Neural progenitor cell (in vitro differentiated cells): Measurements from ENCODE around the gene MAFF. TPM values are rescaled to one million over a fixed set of nuclear protein-coding genes. Genes with fewer than 3 reads are reported as not detected.

ENCODE experiments used
- DNase-seq: peaks from one replicate; pipeline ENCODE4 v3.0.0-alpha.2; 2016; ENCODE audit warnings: low spot score
- H2AFZ ChIP-seq: fragments of 200-600 bp; sonication (generic); replicated peaks from 2 replicates; pipeline ENCODE4 v1.6.1; 2016; ENCODE audit warnings: antibody characterized with exemption
- H3F3A ChIP-seq: fragments of 200-600 bp; sonication (generic); 2 replicates; pipeline ENCODE4 v1.6.1; 2016; ENCODE audit warnings: antibody characterized with exemption, low read depth
- H3K27ac ChIP-seq: fragments of 200-600 bp; sonication (generic); 2 replicates; pipeline ENCODE4 v1.5.1; 2016; ENCODE audit warnings: mild to moderate bottlenecking
- H3K27me3 ChIP-seq: fragments of 200-600 bp; sonication (generic); 2 replicates; pipeline ENCODE4 v1.6.1; 2016; ENCODE audit warnings: mild to moderate bottlenecking, moderate library complexity
- H3K36me3 ChIP-seq: fragments of 200-600 bp; sonication (generic); 2 replicates; pipeline ENCODE4 v1.5.1; 2016
- H3K4me1 ChIP-seq: fragments of 200-600 bp; sonication (generic); 2 replicates; pipeline ENCODE4 v1.6.1; 2016; ENCODE audit warnings: mixed run types
- H3K4me2 ChIP-seq: fragments of 200-600 bp; sonication (generic); 2 replicates; pipeline ENCODE4 v1.6.1; 2016
- H3K4me3 ChIP-seq: fragments of 200-600 bp; sonication (generic); 2 replicates; pipeline ENCODE4 v1.5.1; 2016
- H3K79me2 ChIP-seq: fragments of 200-600 bp; sonication (generic); 2 replicates; pipeline ENCODE4 v1.6.1; 2016; ENCODE audit warnings: low read depth
- H3K9ac ChIP-seq: fragments of 200-600 bp; sonication (generic); 2 replicates; pipeline ENCODE4 v1.6.1; 2016
- H3K9me3 ChIP-seq: fragments of 200-600 bp; sonication (generic); 2 replicates; pipeline ENCODE4 v1.5.1; 2016; ENCODE audit warnings: low read depth
- H4K20me1 ChIP-seq: fragments of 200-600 bp; sonication (generic); 2 replicates; pipeline ENCODE4 v1.6.1; 2016; ENCODE audit warnings: low read depth
- H3K27ac Mint-ChIP-seq: 3 replicates; pipeline ENCODE4 v1.8.0; 2021; ENCODE audit warnings: mixed read lengths
- H3K27me3 Mint-ChIP-seq: 2 replicates; pipeline ENCODE4 v1.8.0; 2022; ENCODE audit warnings: low read depth, mild to moderate bottlenecking, inconsistent platforms, moderate library complexity, mixed read lengths; ENCODE audit not compliant: insufficient read depth
- H3K36me3 Mint-ChIP-seq: 3 replicates; pipeline ENCODE4 v1.8.0; 2021; ENCODE audit warnings: mixed read lengths
- H3K4me1 Mint-ChIP-seq: 3 replicates; pipeline ENCODE4 v1.8.0; 2021; ENCODE audit warnings: mixed read lengths
- H3K4me3 Mint-ChIP-seq: 3 replicates; pipeline ENCODE4 v1.8.0; 2021; ENCODE audit warnings: mild to moderate bottlenecking, moderate library complexity, mixed read lengths
- H3K9me3 Mint-ChIP-seq: 3 replicates; pipeline ENCODE4 v1.8.0; 2020; ENCODE audit warnings: mixed read lengths
- EZH2 ChIP-seq: fragments of 200-600 bp; sonication (generic); IDR thresholded peaks from 2 replicates; pipeline ENCODE4 v1.6.1; 2017; ENCODE audit warnings: antibody characterized with exemption, mild to moderate bottlenecking, moderate library complexity
- EZH2phosphoT487 ChIP-seq: fragments of 200-600 bp; sonication (generic); IDR thresholded peaks from 2 replicates; pipeline ENCODE4 v1.6.1; 2017; ENCODE audit warnings: antibody characterized with exemption
- total RNA-seq: library from RNA; depleted of rRNA; stranded (reverse); fragments of >200 nt; gene quantifications from 2 replicates; pipeline ENCODE4 v1.2.3, GENCODE V29; 2015; ENCODE audit warnings: low replicate concordance
- TF ChIP-seq, protein P1 (sequence below): fragments of 200-600 bp; sonication (generic); IDR thresholded peaks from 2 replicates; pipeline ENCODE4 v1.5.1; 2017; ENCODE audit warnings: antibody characterized with exemption, mild to moderate bottlenecking

The MAFF gene
- total RNA-seq, 1 donor from 2014 or later = 0.90 TPM

DNA sequence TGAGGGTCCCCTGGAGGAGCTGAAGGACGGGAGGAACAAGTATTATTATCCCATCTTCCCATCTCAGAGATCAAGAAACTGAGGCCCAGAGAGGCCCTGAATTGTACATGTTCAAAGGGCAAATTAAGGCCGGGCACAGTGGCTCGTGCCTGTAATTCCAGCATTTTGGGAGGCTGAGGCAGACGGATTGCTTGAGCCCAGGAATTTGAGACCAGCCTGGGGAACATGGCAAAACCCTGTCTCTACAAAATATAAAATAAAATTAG lies 28.2 kb upstream of the MAFF start:
- H3F3A ChIP-seq = peaks cover 10% of the 10 kb centered on the region
- H3K27ac ChIP-seq = no peak overlapping the region
- H3K79me2 ChIP-seq = no peaks in the 10 kb centered on the region
- peaks cover 9% of the 10 kb centered on the region for H3K4me1 ChIP-seq
- H3K4me2 ChIP-seq = no peak overlapping the region
- H3K36me3 ChIP-seq = no peaks in the 10 kb centered on the region
- no peaks in the 10 kb centered on the region for H3K27me3 ChIP-seq
- no peak overlapping the region for H3K4me3 Mint-ChIP-seq
- H4K20me1 ChIP-seq = no peaks in the 10 kb centered on the region
- no peaks in the 10 kb centered on the region for H3K36me3 Mint-ChIP-seq
- H3K9me3 ChIP-seq = no peaks in the 10 kb centered on the region
- H3K9ac ChIP-seq = no peak overlapping the region
- H3K27me3 Mint-ChIP-seq = peaks cover 9% of the 10 kb centered on the region
- no peak overlapping the region for H2AFZ ChIP-seq
- H3K4me3 ChIP-seq = no peak overlapping the region
- peaks cover 40% of the 10 kb centered on the region for H3K4me1 Mint-ChIP-seq
- H3K9me3 Mint-ChIP-seq = no peaks in the 10 kb centered on the region
- DNase-seq = no peak
- H3K27ac Mint-ChIP-seq = peak overlapping the region; percentile 87
- no peak for TF ChIP-seq EZH2phosphoT487
- TF ChIP-seq, protein P1, sequence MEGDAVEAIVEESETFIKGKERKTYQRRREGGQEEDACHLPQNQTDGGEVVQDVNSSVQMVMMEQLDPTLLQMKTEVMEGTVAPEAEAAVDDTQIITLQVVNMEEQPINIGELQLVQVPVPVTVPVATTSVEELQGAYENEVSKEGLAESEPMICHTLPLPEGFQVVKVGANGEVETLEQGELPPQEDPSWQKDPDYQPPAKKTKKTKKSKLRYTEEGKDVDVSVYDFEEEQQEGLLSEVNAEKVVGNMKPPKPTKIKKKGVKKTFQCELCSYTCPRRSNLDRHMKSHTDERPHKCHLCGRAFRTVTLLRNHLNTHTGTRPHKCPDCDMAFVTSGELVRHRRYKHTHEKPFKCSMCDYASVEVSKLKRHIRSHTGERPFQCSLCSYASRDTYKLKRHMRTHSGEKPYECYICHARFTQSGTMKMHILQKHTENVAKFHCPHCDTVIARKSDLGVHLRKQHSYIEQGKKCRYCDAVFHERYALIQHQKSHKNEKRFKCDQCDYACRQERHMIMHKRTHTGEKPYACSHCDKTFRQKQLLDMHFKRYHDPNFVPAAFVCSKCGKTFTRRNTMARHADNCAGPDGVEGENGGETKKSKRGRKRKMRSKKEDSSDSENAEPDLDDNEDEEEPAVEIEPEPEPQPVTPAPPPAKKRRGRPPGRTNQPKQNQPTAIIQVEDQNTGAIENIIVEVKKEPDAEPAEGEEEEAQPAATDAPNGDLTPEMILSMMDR = no peak
- TF ChIP-seq EZH2 = no peak

DNA sequence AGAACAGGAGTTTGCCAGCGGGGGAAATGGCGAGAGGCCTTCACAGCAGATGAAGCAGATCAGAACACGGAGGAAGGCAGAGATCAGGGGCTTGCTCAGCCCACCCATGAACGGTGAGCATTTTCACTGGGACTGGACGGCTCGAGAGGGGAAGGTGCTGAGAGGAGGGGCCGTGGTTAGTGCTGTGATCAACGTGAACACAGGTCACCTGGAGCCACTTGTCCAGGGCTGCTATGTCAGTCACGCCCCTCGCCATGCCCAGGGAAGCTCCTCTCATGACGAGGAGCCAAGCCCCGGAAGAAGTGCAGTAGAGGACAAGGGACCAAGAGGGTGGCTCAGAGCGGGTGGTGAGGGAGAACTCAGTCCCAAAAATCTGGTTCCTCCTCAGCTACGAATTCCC lies 27.2 kb upstream of the MAFF start:
- H3F3A ChIP-seq = peaks cover 10% of the 10 kb centered on the region
- no peak overlapping the region for H3K27ac ChIP-seq
- no peak overlapping the region for H3K9ac ChIP-seq
- H3K36me3 Mint-ChIP-seq = no peaks in the 10 kb centered on the region
- no peak for DNase-seq
- no peaks in the 10 kb centered on the region for H3K9me3 Mint-ChIP-seq
- H4K20me1 ChIP-seq = no peaks in the 10 kb centered on the region
- H3K27ac Mint-ChIP-seq = peak overlapping the region; percentile 57
- H3K27me3 Mint-ChIP-seq = peaks cover 6% of the 10 kb centered on the region
- H3K79me2 ChIP-seq = no peaks in the 10 kb centered on the region
- H3K36me3 ChIP-seq = no peaks in the 10 kb centered on the region
- peaks cover 41% of the 10 kb centered on the region for H3K4me1 Mint-ChIP-seq
- no peaks in the 10 kb centered on the region for H3K27me3 ChIP-seq
- no peak overlapping the region for H3K4me2 ChIP-seq
- no peak overlapping the region for H3K4me3 ChIP-seq
- H2AFZ ChIP-seq = no peak overlapping the region
- H3K4me3 Mint-ChIP-seq = no peak overlapping the region
- H3K4me1 ChIP-seq = peaks cover 9% of the 10 kb centered on the region
- TF ChIP-seq, protein P1 = no peak
- TF ChIP-seq EZH2phosphoT487 = no peak
- TF ChIP-seq EZH2 = no peak
- H3K9me3 ChIP-seq = no peaks in the 10 kb centered on the region

DNA sequence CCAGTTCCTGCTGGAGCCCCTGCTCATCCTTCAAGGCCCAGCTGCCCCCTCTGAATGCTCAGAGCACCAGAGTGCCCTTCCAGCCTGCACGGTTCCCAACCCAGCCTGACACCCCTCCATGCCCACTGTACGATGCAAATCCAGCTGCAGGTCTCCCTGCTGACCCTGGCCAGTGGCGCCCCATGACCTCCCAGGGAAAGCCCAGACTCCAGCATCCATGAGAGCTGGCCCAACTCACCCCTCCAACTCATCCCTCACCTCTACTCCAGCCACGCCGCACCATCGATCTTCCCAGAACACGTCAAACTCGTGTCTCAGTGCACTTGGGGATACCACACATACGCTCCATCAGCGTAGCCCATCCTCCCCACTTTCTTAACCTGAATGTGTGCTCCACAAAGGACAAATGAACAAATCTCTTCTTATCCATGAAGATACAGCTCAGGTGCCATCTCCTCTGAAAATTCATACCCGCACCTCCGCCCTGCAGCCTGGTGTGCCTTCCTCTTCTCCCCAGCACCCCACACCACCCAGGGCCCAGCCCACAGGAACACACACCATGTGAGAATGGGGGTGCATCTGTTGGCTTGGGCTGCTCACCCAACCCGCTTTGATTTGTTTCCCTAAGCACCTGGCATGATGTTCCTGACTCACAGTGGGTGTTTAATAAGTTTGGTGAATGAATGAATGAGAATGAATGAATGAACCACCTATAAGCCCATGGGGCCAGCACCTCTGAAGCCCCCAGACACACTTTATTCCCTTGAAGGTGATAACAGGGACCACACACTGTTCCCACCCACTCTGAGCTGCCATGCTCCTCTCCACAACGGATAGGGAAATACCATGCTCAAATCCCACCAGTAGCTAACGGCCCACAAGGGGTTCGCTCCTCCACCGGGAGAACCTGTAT lies 26.3 kb upstream of the MAFF start:
- peaks cover 5% of the 10 kb centered on the region for H3K27me3 Mint-ChIP-seq
- H3K27ac Mint-ChIP-seq = peak overlapping the region; percentile 2

More for the DNA sequence above, 26.3 kb upstream of the MAFF start:
- no peak for DNase-seq
- Histone ChIP-seq H3K9me3 (no peaks in the 10 kb centered on the region), H3K9ac (no peak overlapping the region), H3K4me1 (peaks cover 9% of the 10 kb centered on the region), H3K36me3 (no peaks in the 10 kb centered on the region), H3K4me3 (no peak overlapping the region), H3K79me2 (peaks cover under 1% of the 10 kb centered on the region), H2AFZ (no peak overlapping the region), H4K20me1 (no peaks in the 10 kb centered on the region), H3F3A (peaks cover 10% of the 10 kb centered on the region), H3K27ac (no peak overlapping the region), H3K4me2 (no peak overlapping the region), H3K27me3 (no peaks in the 10 kb centered on the region)
- H3K36me3 Mint-ChIP-seq = no peaks in the 10 kb centered on the region
- H3K4me1 Mint-ChIP-seq = peaks cover 47% of the 10 kb centered on the region
- no peaks in the 10 kb centered on the region for H3K9me3 Mint-ChIP-seq
- TF ChIP-seq, protein P1 = no peak
- TF ChIP-seq EZH2phosphoT487 (no peak), EZH2 (no peak)
- H3K4me3 Mint-ChIP-seq = no peak overlapping the region
